ENCODE measurements around the gene C13orf46. TPM values are rescaled to one million over a fixed set of nuclear protein-coding genes. Genes with fewer than 3 reads are reported as not detected.

The C13orf46 gene
- polyA plus RNA-seq, 1 donor (not counting 4 experiments of a cell fraction or from before 2014, with no cell fraction given): not detected

- H3K79me2 ChIP-seq (ENCODE audit: control insufficient read depth, insufficient read depth, low read length): no peaks in the 10 kb centered on the region
- TF ChIP-seq EZH2 (IDR thresholded peaks at IDR 0.05; ENCODE audit: low read length): no peak
- H3K27me3 ChIP-seq (ENCODE audit: control insufficient read depth, extremely low read depth, insufficient read depth, low read length): no peaks in the 10 kb centered on the region
- peaks cover 6% of the 10 kb centered on the region for H3K4me1 ChIP-seq (ENCODE audit: control insufficient read depth, extremely low read depth, insufficient read depth, low read length)
- FAIRE-seq: no peak
- H3K4me2 ChIP-seq (ENCODE audit: control insufficient read depth, extremely low read depth, insufficient read depth, low read depth, low read length): no peak overlapping the region
- no peaks in the 10 kb centered on the region for H4K20me1 ChIP-seq (ENCODE audit: control insufficient read depth, extremely low read depth, insufficient read depth, low read length)
- H3K9me1 ChIP-seq (ENCODE audit: control insufficient read depth, extremely low read depth, insufficient read depth, low read length): no peaks in the 10 kb centered on the region
- no peak overlapping the region for H3K9ac ChIP-seq (ENCODE audit: control insufficient read depth, extremely low read depth, insufficient read depth, low read length)
- no peak for DNase-seq (ENCODE audit: low read depth, low spot score)
- H3K4me3 ChIP-seq (ENCODE audit: control insufficient read depth in 2 of 3, extremely low read depth in 1 of 3, insufficient read depth in 2 of 3, low read depth in 1 of 3, low read length in 3 of 3): no peak overlapping the region
- H3K9me3 ChIP-seq (ENCODE audit: control insufficient read depth, low read depth, low read length): no peaks in the 10 kb centered on the region
- no peak overlapping the region for H3K27ac ChIP-seq (ENCODE audit: control insufficient read depth, insufficient read depth, low read length)
- H3K36me3 ChIP-seq (ENCODE audit: control insufficient read depth in 2 of 2, extremely low read depth in 1 of 2, insufficient read depth in 2 of 2, low read length in 2 of 2): peaks cover 0 to 1% of the 10 kb centered on the region in 2 experiments
- H2AFZ ChIP-seq (ENCODE audit: control insufficient read depth, low read length): no peak overlapping the region
- dilution Hi-C loops (cut with MboI; ENCODE audit: extremely low pct_ligation_motif_present, low sequenced_read_pairs): no loop called here
Observed at GRCh38 chr13:113976711-113977684, 3.1 kb upstream of the C13orf46 start.

- Histone ChIP-seq H3K4me2 (ENCODE audit: control insufficient read depth, extremely low read depth, insufficient read depth, low read depth, low read length) (no peak overlapping the region), H2AFZ (ENCODE audit: control insufficient read depth, low read length) (no peak overlapping the region), H3K36me3 (ENCODE audit: control insufficient read depth in 2 of 2, extremely low read depth in 1 of 2, insufficient read depth in 2 of 2, low read length in 2 of 2) (peaks cover 0 to 1% of the 10 kb centered on the region in 2 experiments), H3K27me3 (ENCODE audit: control insufficient read depth, extremely low read depth, insufficient read depth, low read length) (peaks cover 3% of the 10 kb centered on the region), H3K79me2 (ENCODE audit: control insufficient read depth, insufficient read depth, low read length) (no peaks in the 10 kb centered on the region), H3K9ac (ENCODE audit: control insufficient read depth, extremely low read depth, insufficient read depth, low read length) (no peak overlapping the region), H4K20me1 (ENCODE audit: control insufficient read depth, extremely low read depth, insufficient read depth, low read length) (no peaks in the 10 kb centered on the region), H3K27ac (ENCODE audit: control insufficient read depth, insufficient read depth, low read length) (no peak overlapping the region), H3K4me3 (ENCODE audit: control insufficient read depth in 2 of 3, extremely low read depth in 1 of 3, insufficient read depth in 2 of 3, low read depth in 1 of 3, low read length in 3 of 3) (no peak overlapping the region), H3K9me1 (ENCODE audit: control insufficient read depth, extremely low read depth, insufficient read depth, low read length) (no peaks in the 10 kb centered on the region), H3K4me1 (ENCODE audit: control insufficient read depth, extremely low read depth, insufficient read depth, low read length) (peaks cover 20% of the 10 kb centered on the region), H3K9me3 (ENCODE audit: control insufficient read depth, low read depth, low read length) (no peaks in the 10 kb centered on the region)
- DNase-seq (ENCODE audit: low read depth, low spot score) (no peak), FAIRE-seq (no peak)
- TF ChIP-seq EZH2 (IDR thresholded peaks at IDR 0.05; ENCODE audit: low read length) (no peak), CTCF (optimal IDR thresholded peaks at IDR 0.05 in 1 of 3, IDR thresholded peaks at IDR 0.05 in 1 of 3, conservative IDR thresholded peaks at IDR 0.05 in 1 of 3; ENCODE audit: extremely low read depth in 1 of 3, insufficient read depth in 2 of 3, low read length in 3 of 3) (no peak)
- dilution Hi-C loops (cut with MboI; ENCODE audit: extremely low pct_ligation_motif_present, low sequenced_read_pairs): no loop called here
Observed at GRCh38 chr13:113975416-113975815, 1.5 kb upstream of the C13orf46 start.
